PC-3 (cell line): Measurements from ENCODE around the gene SHISAL2A. TPM values are rescaled to one million over a fixed set of nuclear protein-coding genes. Genes with fewer than 3 reads are reported as not detected.

Experiments
- ATAC-seq: fragments of 200-7000 bp; cut with Tn5 transposase; 2 replicates; pipeline ENCODE4 v1.9.1; 2020; ENCODE audit warnings: mild to moderate bottlenecking, moderate library complexity
- BruUV-seq: library from RNA; stranded (reverse); fragments of 400-500 nt; replicated peaks from 2 replicates; lab custom pipeline; 2021; lab: Mats Ljungman, UMichigan
- CTCF ChIA-PET: fragments of 300-600 bp; sonication (Branson Sonifier 250); formaldehyde crosslinking; loops from one replicate; lab custom pipeline; 2022; ENCODE audit warnings: antibody characterized with exemption; lab: Charles Lee
- POLR2A ChIA-PET: fragments of 300-600 bp; sonication (Branson Sonifier 250); formaldehyde crosslinking; loops from one replicate; lab custom pipeline; 2022; ENCODE audit warnings: antibody characterized with exemption; ENCODE audit not compliant: unreplicated experiment; lab: Charles Lee
- DNase-seq: peaks from one replicate; pipeline ENCODE4 v3.0.0-alpha.2; 2015
- H2AFZ ChIP-seq: fragments of 300-600 bp; sonication (generic); 2 replicates; pipeline ENCODE4 v1.6.0; 2016; ENCODE audit warnings: antibody characterized with exemption, low read length
- H3F3A ChIP-seq: fragments of 300-600 bp; sonication (generic); one replicate; pipeline ENCODE4 v1.6.0; 2017; ENCODE audit warnings: antibody characterized with exemption, low read length, control low read depth, mild to moderate bottlenecking; ENCODE audit not compliant: unreplicated experiment
- H3K27ac ChIP-seq: fragments of 300-600 bp; sonication (generic); 2 replicates; pipeline ENCODE4 v1.5.1; 2016; ENCODE audit warnings: mild to moderate bottlenecking, low read length
- H3K27me3 ChIP-seq: fragments of 300-600 bp; sonication (generic); 2 replicates; pipeline ENCODE4 v1.6.1; 2016; ENCODE audit warnings: low read length, mixed read lengths
- H3K36me3 ChIP-seq: fragments of 300-600 bp; sonication (generic); 2 replicates; pipeline ENCODE4 v1.6.1; 2016; ENCODE audit warnings: low read depth, mixed run types, low read length, mixed read lengths
- H3K4me1 ChIP-seq: fragments of 300-600 bp; sonication (generic); 2 replicates; pipeline ENCODE4 v1.5.1; 2016; ENCODE audit warnings: low read length; ENCODE audit not compliant: insufficient read depth
- H3K4me2 ChIP-seq: fragments of 300-600 bp; sonication (generic); 2 replicates; pipeline ENCODE4 v1.6.0; 2016; ENCODE audit warnings: low read length
- H3K4me3 ChIP-seq: fragments of 300-600 bp; sonication (generic); 2 replicates; pipeline ENCODE4 v1.5.1; 2016; ENCODE audit warnings: mild to moderate bottlenecking, low read length, mixed read lengths
- H3K79me2 ChIP-seq: fragments of 300-600 bp; sonication (generic); 2 replicates; pipeline ENCODE4 v1.6.1; 2017; ENCODE audit warnings: low read length, mixed read lengths
- H3K9ac ChIP-seq: fragments of 300-600 bp; sonication (generic); 2 replicates; pipeline ENCODE4 v1.6.0; 2016; ENCODE audit warnings: mild to moderate bottlenecking, low read length
- H3K9me2 ChIP-seq: fragments of 300-600 bp; sonication (generic); replicated peaks from 2 replicates; pipeline ENCODE4 v1.6.1; 2016; ENCODE audit warnings: mixed run types, low read length, mixed read lengths
- H3K9me3 ChIP-seq: fragments of 300-600 bp; sonication (generic); 2 replicates; pipeline ENCODE4 v1.6.1; 2016; ENCODE audit warnings: low read length, mixed read lengths
- H4K20me1 ChIP-seq: fragments of 300-600 bp; sonication (generic); 2 replicates; pipeline ENCODE4 v1.6.1; 2016; ENCODE audit warnings: low read length, mixed read lengths
- CTCF ChIP-seq: fragments of 300-600 bp; sonication (generic); conservative IDR thresholded peaks from 2 replicates; pipeline ENCODE4 v1.5.1; 2017; ENCODE audit warnings: antibody characterized with exemption, low read depth, mild to moderate bottlenecking, low read length
- EZH2 ChIP-seq: fragments of 300-600 bp; sonication (generic); IDR thresholded peaks from one replicate; pipeline ENCODE4 v1.6.1; 2017; ENCODE audit warnings: antibody characterized with exemption, mild to moderate bottlenecking, low read length; ENCODE audit not compliant: unreplicated experiment
- EZH2phosphoT487 ChIP-seq: fragments of 300-600 bp; sonication (generic); IDR thresholded peaks from 2 replicates; pipeline ENCODE4 v1.6.1; 2018; ENCODE audit warnings: mild to moderate bottlenecking, antibody characterized with exemption, low read length, borderline replicate concordance
- intact Hi-C: fragments of 100-400 bp; cut with micrococcal nuclease; formaldehyde crosslinking; loops from 2 replicates; pipeline ENCODE4 v1.9.0; 2023
- total RNA-seq: library from RNA; depleted of rRNA; stranded (reverse); fragments of >200 nt; gene quantifications from 2 replicates; pipeline ENCODE4 v1.2.3, GENCODE V29; 2014

The SHISAL2A gene
- total RNA-seq, 1 experiment from 2014 or later, result not detected

DNA sequence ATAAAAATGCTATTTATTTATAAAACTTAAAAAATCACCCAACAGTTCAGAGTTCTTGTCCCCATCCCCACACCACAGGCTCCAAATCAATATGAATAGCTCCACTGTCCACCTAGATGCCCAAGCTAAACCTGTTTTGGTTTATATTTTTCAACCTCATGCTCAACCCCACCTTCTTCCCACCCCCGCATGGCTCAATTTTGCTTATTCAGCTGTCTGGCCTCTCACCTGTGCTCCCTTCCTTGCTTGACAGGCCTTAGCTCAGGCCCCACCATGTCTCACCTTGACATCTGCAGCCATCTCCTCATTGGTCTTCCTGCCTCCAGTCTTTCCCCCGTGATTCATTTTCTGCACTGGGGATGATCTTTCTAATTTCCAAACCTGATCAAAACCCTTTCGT, 47.4 kb downstream of the SHISAL2A start:
- no peaks in the 10 kb centered on the region for H3F3A ChIP-seq
- no peak overlapping the region for H3K4me3 ChIP-seq
- DNase-seq, result no peak
- ChIA-PET POLR2A (no interaction called here), CTCF (no interaction called here)
- no peak overlapping the region for H3K4me2 ChIP-seq
- intact Hi-C loops, result loop anchor here (5.0 kb wide), 1 partner anchor 113 kb away; no protein-coding TSS in a partner anchor
- no peaks in the 10 kb centered on the region for H3K9me3 ChIP-seq
- H3K79me2 ChIP-seq, result no peaks in the 10 kb centered on the region
- no peaks in the 10 kb centered on the region for H4K20me1 ChIP-seq
- ATAC-seq, result no peak
- H3K27ac ChIP-seq, result no peak overlapping the region
- no peaks in the 10 kb centered on the region for H3K4me1 ChIP-seq
- H3K9me2 ChIP-seq, result no peaks in the 10 kb centered on the region
- H3K36me3 ChIP-seq, result peaks cover 11% of the 10 kb centered on the region
- H3K9ac ChIP-seq, result no peak overlapping the region
- TF ChIP-seq CTCF, result no peak
- H3K27me3 ChIP-seq, result no peaks in the 10 kb centered on the region
- BruUV-seq, result no TSS peak
- no peak overlapping the region for H2AFZ ChIP-seq

DNA sequence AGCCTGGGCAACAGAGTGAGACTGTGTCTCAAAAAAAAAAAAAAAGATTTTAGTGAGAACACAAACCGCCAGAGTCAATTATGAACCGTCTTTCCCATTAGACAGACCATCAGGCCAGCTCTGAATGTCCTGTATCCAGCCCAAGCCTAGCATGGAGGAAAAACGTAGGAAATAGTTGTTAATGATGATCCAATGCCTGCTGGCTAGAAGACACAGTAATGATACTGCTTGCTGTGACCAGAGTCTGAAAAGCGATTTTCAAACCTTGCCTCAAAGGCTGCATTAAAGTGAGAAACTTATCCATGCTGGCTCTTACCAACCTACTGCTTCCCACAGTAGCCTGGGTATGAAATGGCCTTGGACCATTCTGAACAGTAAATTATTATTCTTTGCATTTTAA, 48.2 kb downstream of the SHISAL2A start:
- ChIA-PET CTCF (no interaction called here), POLR2A (no interaction called here)
- BruUV-seq, result no TSS peak
- TF ChIP-seq EZH2phosphoT487 (no peak), CTCF (no peak), EZH2 (no peak)
- no peaks in the 10 kb centered on the region for H3K27me3 ChIP-seq
- H3F3A ChIP-seq, result no peaks in the 10 kb centered on the region
- intact Hi-C loops, result loop anchor here (5.0 kb wide), 1 partner anchor 114 kb away; no protein-coding TSS in a partner anchor
- H3K4me2 ChIP-seq, result no peak overlapping the region
- H3K79me2 ChIP-seq, result no peaks in the 10 kb centered on the region
- no peak for DNase-seq
- H3K9ac ChIP-seq, result no peak overlapping the region
- no peaks in the 10 kb centered on the region for H3K9me2 ChIP-seq
- no peak for ATAC-seq
- H3K27ac ChIP-seq, result no peak overlapping the region
- no peak overlapping the region for H3K4me3 ChIP-seq
- H4K20me1 ChIP-seq, result no peaks in the 10 kb centered on the region
- no peaks in the 10 kb centered on the region for H3K4me1 ChIP-seq
- no peaks in the 10 kb centered on the region for H3K9me3 ChIP-seq
- H3K36me3 ChIP-seq, result peaks cover 19% of the 10 kb centered on the region
- no peak overlapping the region for H2AFZ ChIP-seq

DNA sequence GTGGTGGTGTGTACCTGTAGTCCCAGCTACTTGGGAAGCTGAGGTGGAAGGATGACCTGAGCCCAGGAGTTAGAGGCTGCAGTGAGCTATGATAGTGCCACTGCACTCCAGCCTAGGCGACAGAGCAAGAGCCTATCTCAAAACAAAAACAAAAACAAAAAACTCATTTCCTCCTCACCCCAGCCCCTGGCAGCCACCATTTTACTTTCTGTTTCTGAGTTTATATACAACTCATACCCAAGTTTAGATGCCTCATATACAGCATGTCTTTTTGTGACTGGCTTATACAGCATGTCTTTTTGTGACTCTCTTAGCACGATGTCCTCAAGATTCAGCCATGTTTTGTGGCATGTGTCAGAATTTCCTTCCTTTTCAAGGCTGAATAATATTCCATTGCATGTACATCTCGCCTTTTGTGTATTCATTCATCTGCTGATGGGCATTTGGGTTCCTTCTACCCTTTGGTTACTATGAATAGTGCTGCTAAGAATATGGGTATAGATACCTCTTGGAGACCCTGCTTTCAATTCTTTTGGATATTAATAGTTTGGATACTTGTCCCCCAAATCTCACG, 50.5 kb downstream of the SHISAL2A start:
- CTCF ChIA-PET, result no interaction called here
- Histone ChIP-seq H3K9me2 (no peaks in the 10 kb centered on the region), H3K9me3 (no peaks in the 10 kb centered on the region), H4K20me1 (no peaks in the 10 kb centered on the region), H3K36me3 (peaks cover 39% of the 10 kb centered on the region), H2AFZ (no peak overlapping the region), H3K4me1 (no peaks in the 10 kb centered on the region), H3K27ac (no peak overlapping the region), H3F3A (no peaks in the 10 kb centered on the region), H3K79me2 (no peaks in the 10 kb centered on the region), H3K4me3 (no peak overlapping the region), H3K9ac (no peak overlapping the region), H3K27me3 (no peaks in the 10 kb centered on the region), H3K4me2 (no peak overlapping the region)
- TF ChIP-seq CTCF (no peak), EZH2phosphoT487 (no peak), EZH2 (no peak)
- BruUV-seq, result no TSS peak
- intact Hi-C loops, result loop anchor here (5.0 kb wide), 1 partner anchor 116 kb away; no protein-coding TSS in a partner anchor
- POLR2A ChIA-PET, result no interaction called here
- ATAC-seq (no peak), DNase-seq (no peak)
